Activated T-cell treated with anti-CD3 and anti-CD28 coated beads, Interleukin-2, amount 50 U/mL, for 1 hour (primary cell): ENCODE measurements around the gene S100A11.

Source experiments
- DNase-seq: peaks from one replicate; pipeline ENCODE4 v3.0.0-alpha.2; 2020

S100A11 gene

GRCh38 chr1:152038871-152039270 lies 2.1 kb upstream of the S100A11 start:
- no peak for DNase-seq

- DNase-seq: peak; percentile 33
Measured at GRCh38 chr1:152035539-152036266, 1.1 kb downstream of the S100A11 start.

GRCh38 chr1:152034654-152035538 lies 1.9 kb downstream of the S100A11 start:
- peak; percentile 69 for DNase-seq

GRCh38 chr1:152034324-152034653 lies 2.5 kb downstream of the S100A11 start:
- DNase-seq: no peak

GRCh38 chr1:152029929-152030211 lies 6.9 kb downstream of the S100A11 start:
- no peak for DNase-seq

- DNase-seq: no peak
Measured at GRCh38 chr1:152029144-152029928, 7.5 kb downstream of the S100A11 start.

- DNase-seq: no peak
Measured at GRCh38 chr1:152026895-152027294, 9.9 kb downstream of the S100A11 start.

- no peak for DNase-seq
Measured at GRCh38 chr1:152024223-152024622, 12.6 kb downstream of the S100A11 start.

- DNase-seq: no peak
Measured at GRCh38 chr1:152023221-152023620, 13.6 kb downstream of the S100A11 start.

GRCh38 chr1:152022474-152022873 lies 14.3 kb downstream of the S100A11 start:
- no peak for DNase-seq

GRCh38 chr1:152021569-152021968 lies 15.2 kb downstream of the S100A11 start:
- DNase-seq: no peak

GRCh38 chr1:152020849-152021248 lies 16.0 kb downstream of the S100A11 start:
- no peak for DNase-seq

- no peak for DNase-seq
Measured at GRCh38 chr1:152018537-152018936, 18.3 kb downstream of the S100A11 start.

GRCh38 chr1:152015766-152016165 lies 21.0 kb downstream of the S100A11 start:
- no peak for DNase-seq

GRCh38 chr1:152014943-152015342 lies 21.9 kb downstream of the S100A11 start:
- DNase-seq: no peak

- DNase-seq: peak; percentile 40
Measured at GRCh38 chr1:152013664-152014237, 23.1 kb downstream of the S100A11 start.

GRCh38 chr1:152009691-152010090 lies 27.1 kb downstream of the S100A11 start:
- DNase-seq: no peak

GRCh38 chr1:152007047-152007446 lies 29.8 kb downstream of the S100A11 start:
- no peak for DNase-seq

- DNase-seq: no peak
Measured at GRCh38 chr1:152005360-152005912, 31.4 kb downstream of the S100A11 start.

- DNase-seq: no peak
Measured at GRCh38 chr1:152003846-152004442, 32.9 kb downstream of the S100A11 start.

GRCh38 chr1:152002960-152003359 lies 33.8 kb downstream of the S100A11 start:
- no peak for DNase-seq
